ENCODE data around the gene BAK1. TPM values are rescaled to one million over a fixed set of nuclear protein-coding genes. Genes with fewer than 3 reads are reported as not detected.

BAK1 gene
- total RNA-seq, 4 donors from 2014 or later = 4.2 to 15.1 (median 6.8) TPM

DNA sequence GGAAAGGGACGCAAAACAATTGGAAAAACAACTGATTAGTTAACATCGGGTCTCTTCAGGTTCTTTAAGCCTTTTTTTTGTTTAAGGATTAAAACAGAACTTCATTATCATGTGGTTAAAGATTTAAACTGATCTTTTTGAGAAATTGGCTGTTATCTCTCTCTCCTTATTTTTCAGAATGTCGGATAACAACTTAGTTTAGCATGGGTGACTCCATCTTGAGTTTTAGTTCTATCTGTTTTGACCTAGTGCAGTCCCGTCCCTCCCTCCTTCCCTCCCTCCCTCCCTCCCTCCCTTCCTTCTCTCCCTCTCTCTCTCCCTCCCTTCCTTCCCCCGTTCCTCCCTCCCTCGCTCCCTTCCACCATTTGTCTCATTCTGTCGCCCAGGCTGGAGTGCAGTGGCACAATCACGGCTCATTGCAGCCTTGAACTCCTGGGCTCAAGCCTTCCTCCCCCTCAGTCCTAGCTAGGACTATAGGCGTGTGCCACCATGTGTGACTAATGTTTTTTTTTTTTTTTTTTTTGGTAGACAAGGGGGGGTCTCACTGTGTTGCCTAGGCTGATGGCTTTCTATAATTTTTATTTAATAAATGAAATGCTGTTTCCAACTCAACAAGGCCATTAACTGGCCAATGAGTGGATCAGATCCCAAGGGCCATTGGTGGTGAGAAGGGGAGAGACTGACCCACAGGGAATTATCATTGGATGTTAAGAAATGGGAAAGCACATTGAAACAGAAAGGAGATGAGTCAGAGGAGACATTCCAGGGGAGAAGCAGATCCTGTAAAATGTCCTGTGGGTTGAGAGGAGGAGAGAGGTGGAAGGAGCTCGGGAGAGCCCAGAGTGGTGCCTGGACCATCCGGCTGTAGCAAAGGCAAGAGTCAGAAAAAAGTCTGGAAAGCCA lies 13.6 kb downstream of the BAK1 start:
- TF ChIP-seq, protein P1, sequence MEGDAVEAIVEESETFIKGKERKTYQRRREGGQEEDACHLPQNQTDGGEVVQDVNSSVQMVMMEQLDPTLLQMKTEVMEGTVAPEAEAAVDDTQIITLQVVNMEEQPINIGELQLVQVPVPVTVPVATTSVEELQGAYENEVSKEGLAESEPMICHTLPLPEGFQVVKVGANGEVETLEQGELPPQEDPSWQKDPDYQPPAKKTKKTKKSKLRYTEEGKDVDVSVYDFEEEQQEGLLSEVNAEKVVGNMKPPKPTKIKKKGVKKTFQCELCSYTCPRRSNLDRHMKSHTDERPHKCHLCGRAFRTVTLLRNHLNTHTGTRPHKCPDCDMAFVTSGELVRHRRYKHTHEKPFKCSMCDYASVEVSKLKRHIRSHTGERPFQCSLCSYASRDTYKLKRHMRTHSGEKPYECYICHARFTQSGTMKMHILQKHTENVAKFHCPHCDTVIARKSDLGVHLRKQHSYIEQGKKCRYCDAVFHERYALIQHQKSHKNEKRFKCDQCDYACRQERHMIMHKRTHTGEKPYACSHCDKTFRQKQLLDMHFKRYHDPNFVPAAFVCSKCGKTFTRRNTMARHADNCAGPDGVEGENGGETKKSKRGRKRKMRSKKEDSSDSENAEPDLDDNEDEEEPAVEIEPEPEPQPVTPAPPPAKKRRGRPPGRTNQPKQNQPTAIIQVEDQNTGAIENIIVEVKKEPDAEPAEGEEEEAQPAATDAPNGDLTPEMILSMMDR (IDR thresholded peaks at IDR 0.05; ENCODE audit: low read depth) = no peak

- TF ChIP-seq, protein P1 (IDR thresholded peaks at IDR 0.05; ENCODE audit: low read depth) = no peak
Measured at GRCh38 chr6:33558801-33559200, 21.3 kb downstream of the BAK1 start.

- TF ChIP-seq, protein P1 (IDR thresholded peaks at IDR 0.05; ENCODE audit: low read depth) = no peak
Measured at GRCh38 chr6:33557376-33557775, 22.7 kb downstream of the BAK1 start.

- TF ChIP-seq, protein P1 (IDR thresholded peaks at IDR 0.05; ENCODE audit: low read depth) = no peak
Measured at GRCh38 chr6:33552252-33552651, 27.8 kb downstream of the BAK1 start.

GRCh38 chr6:33551538-33551937 lies 28.5 kb downstream of the BAK1 start:
- TF ChIP-seq, protein P1 (IDR thresholded peaks at IDR 0.05; ENCODE audit: low read depth) = no peak

DNA sequence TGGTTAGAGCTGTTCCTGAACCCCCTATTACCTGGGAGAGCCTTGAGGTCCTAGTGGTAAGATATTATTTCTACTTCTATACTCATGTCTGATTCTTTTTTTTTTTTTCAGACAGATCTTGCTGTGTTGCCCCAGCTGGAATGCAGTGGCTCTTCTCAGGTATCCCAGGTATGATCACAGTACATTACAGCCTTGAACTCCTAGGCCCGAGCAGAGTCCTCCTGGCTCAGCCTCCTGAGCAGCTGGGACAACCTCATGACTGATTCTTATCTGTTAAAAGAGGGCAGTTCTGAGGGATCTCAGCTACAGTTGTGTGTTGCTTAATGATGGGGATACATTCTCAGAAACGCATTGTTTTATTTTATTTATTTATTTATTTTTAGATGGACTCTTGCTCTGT lies 30.2 kb downstream of the BAK1 start:
- TF ChIP-seq, protein P1 (IDR thresholded peaks at IDR 0.05; ENCODE audit: low read depth) = no peak

DNA sequence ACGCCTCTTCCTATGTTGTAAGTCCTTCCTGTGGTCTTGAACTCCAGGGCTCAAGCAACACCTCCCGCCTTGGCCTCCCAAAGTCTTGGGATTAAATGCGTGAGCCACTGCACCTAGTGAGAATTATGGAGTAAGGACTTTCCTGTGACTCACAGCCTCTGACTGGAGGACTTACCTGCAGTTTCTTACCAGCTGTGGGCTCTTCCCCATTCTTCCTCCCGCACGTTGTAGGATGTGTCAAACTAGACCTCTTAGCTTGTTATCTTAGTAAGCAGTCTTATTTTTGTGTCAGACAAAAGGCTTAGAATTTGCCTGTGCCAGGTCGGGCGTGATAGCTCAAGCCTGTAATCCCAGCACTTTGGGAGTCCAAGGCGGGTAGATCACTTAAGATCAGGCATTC lies 30.9 kb downstream of the BAK1 start:
- TF ChIP-seq, protein P1 (IDR thresholded peaks at IDR 0.05; ENCODE audit: low read depth) = no peak
